Transverse colon (tissue), 3 donors: Measurements from ENCODE around the gene ANKRD65.

ENCODE experiments used
- POLR2A ChIP-seq: fragments of 450-650 bp; IDR thresholded peaks from one replicate; pipeline ENCODE4 v1.6.1; 2016; ENCODE audit warnings: antibody characterized with exemption, mild to moderate bottlenecking, moderate library complexity
- TF ChIP-seq, protein P1 (sequence below), 5 experiments: fragments of 200-600 bp in 3 of 5; fragments of 450-650 bp in 2 of 5; sonication (generic) in 3 of 5; IDR thresholded peaks; 1 replicate in 2 of 5; 2 replicates in 3 of 5; pipeline ENCODE4 v1.5.1; 2016 to 2017; ENCODE audit warnings: antibody characterized with exemption in 5 of 5, inconsistent platforms in 3 of 5, mild to moderate bottlenecking in 2 of 5, moderate library complexity in 1 of 5

GRCh38 chr1:1425753-1426495 lies 4.8 kb upstream of the ANKRD65 start:
- TF ChIP-seq, protein P1, sequence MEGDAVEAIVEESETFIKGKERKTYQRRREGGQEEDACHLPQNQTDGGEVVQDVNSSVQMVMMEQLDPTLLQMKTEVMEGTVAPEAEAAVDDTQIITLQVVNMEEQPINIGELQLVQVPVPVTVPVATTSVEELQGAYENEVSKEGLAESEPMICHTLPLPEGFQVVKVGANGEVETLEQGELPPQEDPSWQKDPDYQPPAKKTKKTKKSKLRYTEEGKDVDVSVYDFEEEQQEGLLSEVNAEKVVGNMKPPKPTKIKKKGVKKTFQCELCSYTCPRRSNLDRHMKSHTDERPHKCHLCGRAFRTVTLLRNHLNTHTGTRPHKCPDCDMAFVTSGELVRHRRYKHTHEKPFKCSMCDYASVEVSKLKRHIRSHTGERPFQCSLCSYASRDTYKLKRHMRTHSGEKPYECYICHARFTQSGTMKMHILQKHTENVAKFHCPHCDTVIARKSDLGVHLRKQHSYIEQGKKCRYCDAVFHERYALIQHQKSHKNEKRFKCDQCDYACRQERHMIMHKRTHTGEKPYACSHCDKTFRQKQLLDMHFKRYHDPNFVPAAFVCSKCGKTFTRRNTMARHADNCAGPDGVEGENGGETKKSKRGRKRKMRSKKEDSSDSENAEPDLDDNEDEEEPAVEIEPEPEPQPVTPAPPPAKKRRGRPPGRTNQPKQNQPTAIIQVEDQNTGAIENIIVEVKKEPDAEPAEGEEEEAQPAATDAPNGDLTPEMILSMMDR (IDR thresholded peaks at IDR 0.05) = no peak
- no peak for TF ChIP-seq POLR2A
